Measurements from ENCODE around the gene GNE.

DNA sequence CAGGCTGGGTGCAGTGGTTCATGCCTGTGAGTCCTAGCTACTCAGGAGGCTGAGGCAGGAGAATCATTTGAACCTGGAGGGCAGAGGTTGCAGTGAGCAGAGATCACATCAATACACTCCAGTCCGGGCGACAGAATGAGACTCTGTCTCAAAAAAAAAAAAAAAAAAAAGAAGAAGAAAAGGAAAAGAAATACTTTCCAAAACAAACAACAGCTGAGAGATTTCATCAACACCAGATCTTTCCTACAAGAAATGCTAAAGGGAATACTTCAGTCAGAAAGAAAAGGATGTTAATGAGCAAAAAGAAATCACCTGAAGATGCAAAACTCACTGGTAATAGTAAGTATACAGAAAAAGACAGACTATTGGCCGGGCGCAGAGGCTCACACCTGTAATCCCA lies 80.7 kb downstream of the GNE start:
- no peak for TF ChIP-seq EZH2 (IDR thresholded peaks at IDR 0.05; ENCODE audit: borderline replicate concordance, low read length)
- TF ChIP-seq, protein P1, sequence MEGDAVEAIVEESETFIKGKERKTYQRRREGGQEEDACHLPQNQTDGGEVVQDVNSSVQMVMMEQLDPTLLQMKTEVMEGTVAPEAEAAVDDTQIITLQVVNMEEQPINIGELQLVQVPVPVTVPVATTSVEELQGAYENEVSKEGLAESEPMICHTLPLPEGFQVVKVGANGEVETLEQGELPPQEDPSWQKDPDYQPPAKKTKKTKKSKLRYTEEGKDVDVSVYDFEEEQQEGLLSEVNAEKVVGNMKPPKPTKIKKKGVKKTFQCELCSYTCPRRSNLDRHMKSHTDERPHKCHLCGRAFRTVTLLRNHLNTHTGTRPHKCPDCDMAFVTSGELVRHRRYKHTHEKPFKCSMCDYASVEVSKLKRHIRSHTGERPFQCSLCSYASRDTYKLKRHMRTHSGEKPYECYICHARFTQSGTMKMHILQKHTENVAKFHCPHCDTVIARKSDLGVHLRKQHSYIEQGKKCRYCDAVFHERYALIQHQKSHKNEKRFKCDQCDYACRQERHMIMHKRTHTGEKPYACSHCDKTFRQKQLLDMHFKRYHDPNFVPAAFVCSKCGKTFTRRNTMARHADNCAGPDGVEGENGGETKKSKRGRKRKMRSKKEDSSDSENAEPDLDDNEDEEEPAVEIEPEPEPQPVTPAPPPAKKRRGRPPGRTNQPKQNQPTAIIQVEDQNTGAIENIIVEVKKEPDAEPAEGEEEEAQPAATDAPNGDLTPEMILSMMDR (IDR thresholded peaks at IDR 0.05; ENCODE audit: low read length), result no peak

Data from OCI-LY1 (cell line).